ENCODE data around the gene CBX8. TPM values are rescaled to one million over a fixed set of nuclear protein-coding genes. Genes with fewer than 3 reads are reported as not detected.

The CBX8 gene
- total and polyA plus RNA-seq, 2 of the 13 experiments (the other 11 are each of a cell fraction or from before 2014, with no cell fraction given): 0.34 to 12.6 TPM

DNA sequence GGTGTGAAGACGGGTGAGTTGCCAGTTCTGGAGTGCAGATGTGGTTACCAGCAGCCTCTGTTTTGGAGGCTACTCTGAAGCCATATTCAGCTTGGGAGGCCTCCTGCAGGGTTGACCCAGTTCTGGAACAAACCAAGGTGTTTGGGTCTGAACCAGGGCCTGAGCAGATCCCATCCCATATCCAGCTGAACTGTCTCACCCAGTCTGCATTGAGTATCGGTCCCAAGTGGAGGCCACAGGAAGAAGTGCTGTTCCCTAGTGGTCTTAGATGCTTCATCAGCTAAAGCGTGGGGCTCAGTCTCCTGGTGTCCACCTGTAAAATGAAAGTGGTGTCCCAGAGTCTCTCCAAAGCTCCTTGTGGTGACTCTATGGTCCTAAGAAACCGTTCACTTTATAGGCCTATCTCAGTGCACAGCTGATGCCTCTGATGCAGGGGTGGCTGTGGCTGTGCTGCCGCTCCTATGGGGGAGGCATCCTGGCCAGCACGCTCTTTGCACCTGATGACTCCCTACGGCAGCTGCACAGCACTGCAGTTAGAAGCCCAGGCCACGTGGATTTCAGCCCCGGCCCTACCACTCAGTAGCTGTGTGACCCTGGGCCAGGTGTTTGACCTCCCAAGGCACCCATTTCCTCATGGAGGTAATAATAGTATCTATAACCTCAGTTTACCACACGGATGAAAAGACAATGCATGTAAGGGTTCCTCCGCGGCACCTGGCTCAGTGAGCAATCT lies 21.3 kb upstream of the CBX8 start (continued):
- TF ChIP-seq ZBTB40 (IDR thresholded peaks at IDR 0.05) (no peak), ZBTB40 (CRISPR knock-in tag; IDR thresholded peaks at IDR 0.05) (peak; percentile 66; the same call in 1 of the 2 replicates), ZSCAN20 (CRISPR knock-in tag; IDR thresholded peaks at IDR 0.05; ENCODE audit: borderline replicate concordance) (no peak), SMAD3 (CRISPR knock-in tag; IDR thresholded peaks at IDR 0.05) (peak; percentile 44; the same call in 1 of the 2 replicates), ZNF644 (CRISPR knock-in tag; IDR thresholded peaks at IDR 0.05; ENCODE audit: low read depth) (0 out of 2 replicates have a peak, but pooled peaks have one; percentile 19), DRAP1 (CRISPR knock-in tag; IDR thresholded peaks at IDR 0.05) (peak; percentile 37; the same call in 1 of the 2 replicates), ZNF292 (CRISPR knock-in tag; IDR thresholded peaks at IDR 0.05; ENCODE audit: borderline replicate concordance, low read depth) (peak; percentile 70; the same call in 1 of the 2 replicates), SOX6 (IDR thresholded peaks at IDR 0.05) (no peak), SOX6 (CRISPR knock-in tag; IDR thresholded peaks at IDR 0.05) (peak; percentile 40; the same call in 1 of the 2 replicates), SIN3B (IDR thresholded peaks at IDR 0.05; ENCODE audit: low read length) (no peak), SNAPC4 (CRISPR knock-in tag; IDR thresholded peaks at IDR 0.05) (no peak), RBM22 (optimal IDR thresholded peaks at IDR 0.05; ENCODE audit: low read length) (no peak), BHLHE40 (IDR thresholded peaks at IDR 0.05; ENCODE audit: low read length) (0 out of 2 replicates have a peak, but pooled peaks have one; percentile 35)
- TF ChIP-seq, protein P1, sequence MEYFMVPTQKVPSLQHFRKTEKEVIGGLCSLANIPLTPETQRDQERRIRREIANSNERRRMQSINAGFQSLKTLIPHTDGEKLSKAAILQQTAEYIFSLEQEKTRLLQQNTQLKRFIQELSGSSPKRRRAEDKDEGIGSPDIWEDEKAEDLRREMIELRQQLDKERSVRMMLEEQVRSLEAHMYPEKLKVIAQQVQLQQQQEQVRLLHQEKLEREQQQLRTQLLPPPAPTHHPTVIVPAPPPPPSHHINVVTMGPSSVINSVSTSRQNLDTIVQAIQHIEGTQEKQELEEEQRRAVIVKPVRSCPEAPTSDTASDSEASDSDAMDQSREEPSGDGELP (IDR thresholded peaks at IDR 0.05; ENCODE audit: borderline replicate concordance, low read depth): peak; percentile 82; the same call in 1 of the 2 replicates

Data from HepG2 (cell line).